SK-N-SH (cell line): ENCODE data around the gene KDM4C.

Experiments
- TCF12 ChIP-seq: IDR thresholded peaks from 2 replicates; pipeline ENCODE4 v1.4.0; 2012
- TF ChIP-seq, protein P1 (sequence below): IDR thresholded peaks from 2 replicates; pipeline ENCODE4 v1.6.1; 2012; ENCODE audit warnings: mild to moderate bottlenecking, low read depth, low read length, moderate library complexity

DNA sequence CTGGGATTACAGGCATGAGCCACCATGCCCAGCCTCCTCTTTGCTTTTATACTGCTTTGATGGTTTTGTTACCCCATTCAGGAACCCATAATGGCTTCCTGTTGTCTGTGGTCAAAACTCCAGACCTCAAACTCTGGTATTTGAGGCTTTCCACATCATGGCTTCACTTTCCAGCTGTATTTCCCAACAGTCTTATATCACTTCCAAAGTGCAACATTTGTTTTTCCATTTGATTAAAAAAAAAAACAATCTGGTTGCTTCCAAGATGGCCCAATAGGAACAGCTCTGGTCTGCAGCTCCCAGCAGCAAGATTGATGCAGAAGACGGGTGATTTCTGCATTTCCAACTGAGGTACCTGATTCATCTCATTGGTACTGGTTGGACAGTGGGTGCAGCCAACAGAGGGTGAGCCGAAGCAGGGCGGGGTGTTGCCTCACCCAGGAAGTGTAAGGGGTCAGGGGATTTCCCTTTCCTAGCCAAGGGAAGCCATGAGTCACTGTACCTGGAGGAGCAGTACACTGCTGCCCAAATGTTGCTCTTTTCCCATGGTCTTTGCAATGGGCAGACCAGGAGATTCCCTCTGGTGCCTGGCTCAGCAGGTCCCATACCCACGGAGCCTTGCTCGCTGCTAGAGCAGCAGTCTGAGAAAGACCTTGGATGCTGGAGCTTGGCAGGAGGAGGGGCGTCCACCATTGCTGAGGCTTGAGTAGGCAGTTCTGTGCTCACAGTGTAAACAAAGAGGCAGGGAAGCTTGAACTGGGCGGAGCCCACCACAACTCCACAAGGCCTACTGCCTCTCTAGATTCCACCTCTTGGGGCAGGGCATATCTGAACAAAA, 458.4 kb downstream of the KDM4C start:
- TF ChIP-seq TCF12, result no peak
- TF ChIP-seq, protein P1, sequence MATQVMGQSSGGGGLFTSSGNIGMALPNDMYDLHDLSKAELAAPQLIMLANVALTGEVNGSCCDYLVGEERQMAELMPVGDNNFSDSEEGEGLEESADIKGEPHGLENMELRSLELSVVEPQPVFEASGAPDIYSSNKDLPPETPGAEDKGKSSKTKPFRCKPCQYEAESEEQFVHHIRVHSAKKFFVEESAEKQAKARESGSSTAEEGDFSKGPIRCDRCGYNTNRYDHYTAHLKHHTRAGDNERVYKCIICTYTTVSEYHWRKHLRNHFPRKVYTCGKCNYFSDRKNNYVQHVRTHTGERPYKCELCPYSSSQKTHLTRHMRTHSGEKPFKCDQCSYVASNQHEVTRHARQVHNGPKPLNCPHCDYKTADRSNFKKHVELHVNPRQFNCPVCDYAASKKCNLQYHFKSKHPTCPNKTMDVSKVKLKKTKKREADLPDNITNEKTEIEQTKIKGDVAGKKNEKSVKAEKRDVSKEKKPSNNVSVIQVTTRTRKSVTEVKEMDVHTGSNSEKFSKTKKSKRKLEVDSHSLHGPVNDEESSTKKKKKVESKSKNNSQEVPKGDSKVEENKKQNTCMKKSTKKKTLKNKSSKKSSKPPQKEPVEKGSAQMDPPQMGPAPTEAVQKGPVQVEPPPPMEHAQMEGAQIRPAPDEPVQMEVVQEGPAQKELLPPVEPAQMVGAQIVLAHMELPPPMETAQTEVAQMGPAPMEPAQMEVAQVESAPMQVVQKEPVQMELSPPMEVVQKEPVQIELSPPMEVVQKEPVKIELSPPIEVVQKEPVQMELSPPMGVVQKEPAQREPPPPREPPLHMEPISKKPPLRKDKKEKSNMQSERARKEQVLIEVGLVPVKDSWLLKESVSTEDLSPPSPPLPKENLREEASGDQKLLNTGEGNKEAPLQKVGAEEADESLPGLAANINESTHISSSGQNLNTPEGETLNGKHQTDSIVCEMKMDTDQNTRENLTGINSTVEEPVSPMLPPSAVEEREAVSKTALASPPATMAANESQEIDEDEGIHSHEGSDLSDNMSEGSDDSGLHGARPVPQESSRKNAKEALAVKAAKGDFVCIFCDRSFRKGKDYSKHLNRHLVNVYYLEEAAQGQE, result no peak
